C4-2B (cell line): ENCODE results near the gene TMEM165.

Source experiments
- H3K27ac ChIP-seq: fragments of 450-650 bp; 2 replicates; pipeline ENCODE4 v1.5.1; 2017
- CTCF ChIP-seq: fragments of 450-650 bp; conservative IDR thresholded peaks from 2 replicates; pipeline ENCODE4 v1.5.1; 2017; ENCODE audit warnings: mild to moderate bottlenecking
- ZFX ChIP-seq: fragments of 450-650 bp; IDR thresholded peaks from 2 replicates; pipeline ENCODE4 v1.6.1; 2017

Gene TMEM165

GRCh38 chr4:55444827-55445226, 49.1 kb downstream of the TMEM165 start:
- no peak overlapping the region for H3K27ac ChIP-seq
- peak; percentile 50 for TF ChIP-seq CTCF
- no peak for TF ChIP-seq ZFX

GRCh38 chr4:55445921-55446577, 50.3 kb downstream of the TMEM165 start:
- H3K27ac ChIP-seq: no peak overlapping the region
- TF ChIP-seq ZFX (no peak), CTCF (no peak)

GRCh38 chr4:55446578-55446922, 50.8 kb downstream of the TMEM165 start:
- H3K27ac ChIP-seq: no peak overlapping the region
- no peak for TF ChIP-seq CTCF
- no peak for TF ChIP-seq ZFX

GRCh38 chr4:55447108-55447708, 51.5 kb downstream of the TMEM165 start:
- no peak for TF ChIP-seq CTCF
- no peak for TF ChIP-seq ZFX
- H3K27ac ChIP-seq: no peak overlapping the region

GRCh38 chr4:55447831-55448230, 52.1 kb downstream of the TMEM165 start:
- no peak for TF ChIP-seq ZFX
- TF ChIP-seq CTCF: no peak
- H3K27ac ChIP-seq: no peak overlapping the region

- TF ChIP-seq ZFX: no peak
- no peak for TF ChIP-seq CTCF
- H3K27ac ChIP-seq: no peak overlapping the region
Measured at GRCh38 chr4:55450566-55450965, 54.8 kb downstream of the TMEM165 start.

GRCh38 chr4:55458164-55458563, 62.4 kb downstream of the TMEM165 start:
- TF ChIP-seq CTCF (no peak), ZFX (no peak)
- no peak overlapping the region for H3K27ac ChIP-seq
